CD1c-positive myeloid dendritic cell (primary cell): ENCODE results near the gene POLD2.
"Not testable (repeated sequence)": the region's sequence is repeated elsewhere in the genome, so short reads cannot be mapped to it uniquely, and the experiment has no call there.

Experiments used
- DNase-seq: peaks from one replicate; pipeline ENCODE4 v3.0.0-alpha.2; 2016; ENCODE audit errors: extremely low spot score

Gene POLD2

GRCh38 chr7:44139311-44140010 is 16.1 kb upstream of the POLD2 start:
- DNase-seq = no peak

- DNase-seq = no peak
Measured at GRCh38 chr7:44138698-44139097, 15.3 kb upstream of the POLD2 start.

- no peak for DNase-seq
Measured at GRCh38 chr7:44136731-44137130, 13.4 kb upstream of the POLD2 start.

GRCh38 chr7:44134943-44135628 is 11.7 kb upstream of the POLD2 start:
- no peak for DNase-seq

- no peak for DNase-seq
Measured at GRCh38 chr7:44133295-44133694, 9.9 kb upstream of the POLD2 start.

- no peak for DNase-seq
Measured at GRCh38 chr7:44132039-44132438, 8.7 kb upstream of the POLD2 start.

GRCh38 chr7:44131173-44132029 is 8.1 kb upstream of the POLD2 start:
- DNase-seq = no peak

GRCh38 chr7:44128721-44129582 is 5.6 kb upstream of the POLD2 start:
- no peak for DNase-seq

GRCh38 chr7:44127161-44127560 is 3.8 kb upstream of the POLD2 start:
- no peak for DNase-seq

GRCh38 chr7:44126574-44126973 is 3.2 kb upstream of the POLD2 start:
- not testable (repeated sequence) for DNase-seq

GRCh38 chr7:44124822-44125202 is 1.5 kb upstream of the POLD2 start:
- DNase-seq = no peak

GRCh38 chr7:44122529-44122928 is 819 bp downstream of the POLD2 start:
- no peak for DNase-seq

- no peak for DNase-seq
Measured at GRCh38 chr7:44121761-44122420, 1.5 kb downstream of the POLD2 start.

GRCh38 chr7:44120395-44120794 is 3.0 kb downstream of the POLD2 start:
- DNase-seq = no peak

- no peak for DNase-seq
Measured at GRCh38 chr7:44119829-44120380, 3.4 kb downstream of the POLD2 start.

- DNase-seq = no peak
Measured at GRCh38 chr7:44117801-44118429, 5.4 kb downstream of the POLD2 start.

GRCh38 chr7:44116789-44117666 is 6.3 kb downstream of the POLD2 start:
- DNase-seq = no peak

- DNase-seq = no peak
Measured at GRCh38 chr7:44116087-44116788, 7.1 kb downstream of the POLD2 start.
